GM12801 (cell line): ENCODE results near the gene DUS3L.

Source experiments
- CTCF ChIP-seq: IDR thresholded peaks from one replicate; pipeline ENCODE4 v1.5.1; 2011; ENCODE audit warnings: control low read depth; ENCODE audit not compliant: insufficient read length; ENCODE audit errors: extremely low read depth

Gene DUS3L

GRCh38 chr19:5772416-5772815, 18.5 kb downstream of the DUS3L start:
- TF ChIP-seq CTCF = no peak

- no peak for TF ChIP-seq CTCF
Measured at GRCh38 chr19:5767949-5768348, 23.0 kb downstream of the DUS3L start.

DNA sequence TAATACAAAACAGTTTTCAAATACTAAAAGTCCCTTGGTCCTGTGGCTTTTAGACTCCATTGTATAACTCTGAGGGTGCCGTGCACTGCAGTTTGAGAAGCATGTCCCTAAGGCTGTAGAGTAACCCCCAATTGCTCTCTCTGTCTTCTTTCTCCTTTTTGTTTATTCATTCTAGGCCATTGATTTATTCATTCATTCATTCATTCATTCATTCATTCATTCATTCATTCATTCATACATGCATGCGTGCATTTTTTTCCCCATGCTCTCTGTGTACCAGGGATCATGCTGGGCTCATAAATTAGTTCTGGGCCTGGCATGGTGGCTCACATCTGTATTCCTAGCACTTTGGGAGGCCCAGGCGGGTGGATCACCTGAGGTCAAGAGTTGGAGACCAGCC, 25.7 kb downstream of the DUS3L start:
- TF ChIP-seq CTCF = no peak

DNA sequence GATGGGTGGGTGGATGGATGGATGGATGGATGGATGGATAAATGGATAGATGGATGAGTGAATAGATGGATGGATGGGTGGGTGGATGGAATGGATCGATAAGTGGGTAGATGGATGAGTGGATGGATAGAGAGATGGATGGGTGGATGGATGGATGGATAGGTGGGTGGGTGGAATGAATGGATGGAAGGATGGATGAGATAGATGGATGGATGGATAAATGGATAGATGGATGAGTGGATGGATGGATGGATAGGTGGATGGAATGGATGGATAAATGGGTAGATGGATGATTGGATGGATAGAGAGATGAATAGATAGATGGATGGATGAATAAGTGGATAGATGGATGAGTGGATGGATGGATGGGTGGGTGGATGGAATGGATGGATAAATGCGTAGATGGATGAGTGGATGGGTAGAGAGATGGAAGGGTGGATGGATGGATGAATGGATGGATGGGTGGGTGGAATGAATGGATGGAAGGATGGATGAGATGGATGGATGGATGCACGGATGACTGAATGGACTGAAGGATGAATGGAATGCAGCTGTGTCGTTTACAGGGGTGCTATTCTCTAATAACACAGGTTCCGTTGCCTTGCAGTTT, 28.2 kb downstream of the DUS3L start:
- TF ChIP-seq CTCF = no peak

DNA sequence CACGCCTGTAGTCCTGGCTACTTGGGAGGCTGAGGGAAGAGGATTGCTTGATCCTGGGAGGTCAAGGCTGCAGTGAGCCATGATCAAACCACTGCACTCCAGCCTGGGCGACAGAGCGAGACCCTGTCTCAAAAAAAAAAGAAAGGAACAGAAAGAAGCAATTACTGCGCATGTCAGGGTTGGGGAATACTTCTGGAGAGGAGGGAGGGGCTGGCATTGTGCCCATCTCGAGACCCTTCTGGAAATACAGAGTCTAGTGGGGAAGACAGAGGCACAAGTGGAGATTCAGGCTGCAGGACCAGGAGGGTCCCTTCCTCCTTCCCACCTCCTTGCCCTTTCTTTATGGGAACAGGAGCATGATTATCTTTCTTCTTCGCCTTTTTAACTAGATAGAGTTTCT, 37.2 kb downstream of the DUS3L start:
- TF ChIP-seq CTCF = no peak

GRCh38 chr19:5751709-5752108, 39.3 kb downstream of the DUS3L start:
- TF ChIP-seq CTCF = no peak

DNA sequence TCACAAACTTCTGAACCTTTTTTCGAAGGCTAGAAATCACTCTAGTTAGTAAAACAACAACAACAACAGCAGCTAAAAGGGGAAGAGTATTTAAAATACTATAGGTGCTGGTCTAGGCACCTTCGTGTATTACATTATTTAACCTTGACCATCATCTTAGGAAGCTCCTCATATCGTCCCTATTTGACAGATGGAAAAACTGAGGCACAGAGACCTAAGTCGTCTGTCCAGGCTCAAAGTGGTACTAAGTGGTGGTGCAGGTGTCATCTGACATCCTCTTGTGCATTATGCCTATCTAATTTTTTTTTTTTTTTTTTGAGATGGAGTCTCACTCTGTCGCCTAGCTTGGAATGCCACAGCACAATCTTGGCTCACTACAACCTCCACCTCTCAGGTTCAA, 41.5 kb downstream of the DUS3L start:
- no peak for TF ChIP-seq CTCF
